G401 (cell line): ENCODE results near the gene HPGDS. TPM values are rescaled to one million over a fixed set of nuclear protein-coding genes. Genes with fewer than 3 reads are reported as not detected.
A peak's percentile ranks its signal among the peaks of the same experiment; 100 is the strongest.

Experiments used
- DNase-seq: peaks from one replicate; pipeline ENCODE4 v3.0.0-alpha.2; 2015; ENCODE audit warnings: low spot score
- in situ Hi-C: cut with HindIII; loops from 2 replicates; pipeline ENCODE4 v1.10.0; 2016; ENCODE audit warnings: low sequenced_read_pairs, mixed read lengths
- total RNA-seq: library from RNA; depleted of rRNA; stranded (reverse); fragments of >200 nt; shearing (Covaris generic); gene quantifications from 2 replicates; pipeline ENCODE4 v1.2.3, GENCODE V29; 2014; rRNA removed

The HPGDS gene
- total RNA-seq, 1 experiment from 2014 or later, result not detected

DNA sequence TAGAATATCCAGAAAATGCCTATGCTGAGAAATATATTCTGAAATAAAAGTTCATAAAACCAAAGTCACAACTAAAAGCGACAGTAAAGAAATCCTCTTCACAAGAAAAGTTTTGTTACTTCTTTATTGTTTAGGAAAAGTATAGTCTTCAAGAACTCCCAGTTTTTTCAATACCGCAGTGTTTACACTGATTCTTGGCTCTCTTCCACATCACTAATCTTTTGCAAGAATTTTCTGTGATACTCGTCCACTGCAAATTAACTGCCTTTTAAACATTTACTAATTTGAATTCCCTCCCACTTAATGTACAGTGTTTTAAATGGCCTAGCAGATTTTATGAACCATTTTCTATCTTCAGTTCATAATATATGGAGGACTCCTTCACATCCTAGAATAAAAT lies 65.1 kb downstream of the HPGDS start:
- no peak for DNase-seq
- in situ Hi-C loops, result no loop called here

DNA sequence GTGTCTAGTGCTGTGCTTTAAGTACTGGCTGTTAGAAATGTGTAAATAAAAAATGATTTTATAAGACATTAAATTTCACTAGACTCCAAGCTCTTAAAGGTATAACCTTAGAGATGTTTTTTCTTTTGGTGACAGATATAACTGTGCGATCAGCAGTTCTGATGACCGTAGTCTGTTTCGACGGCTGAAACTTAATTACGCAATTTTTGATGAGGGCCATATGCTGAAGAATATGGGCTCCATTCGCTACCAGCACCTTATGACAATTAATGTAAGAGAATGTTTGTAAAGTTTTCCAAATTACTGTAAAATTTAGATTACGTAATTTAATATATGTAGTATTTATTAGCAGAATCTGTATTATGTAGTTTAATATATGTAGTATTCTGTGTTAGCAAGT lies 66.4 kb downstream of the HPGDS start:
- in situ Hi-C loops, result no loop called here
- no peak for DNase-seq

DNA sequence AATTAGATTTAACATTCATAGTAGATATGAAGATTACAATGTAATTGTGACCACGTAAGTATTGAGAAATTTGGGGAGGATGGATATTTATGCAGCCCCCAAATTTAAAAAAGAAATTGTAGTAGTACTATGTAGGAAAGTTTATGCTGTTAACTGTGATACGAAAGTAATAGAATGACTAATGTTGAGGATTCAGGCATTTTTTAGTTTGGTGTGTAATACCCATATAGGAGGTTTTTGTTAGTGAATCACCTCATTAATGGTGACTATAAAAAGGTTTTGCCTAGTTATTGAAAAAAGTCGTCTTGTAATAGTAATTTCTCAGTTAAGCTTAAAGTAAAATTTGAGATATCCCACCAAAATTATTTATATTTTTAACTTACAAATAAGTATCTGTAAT lies 67.7 kb downstream of the HPGDS start:
- no peak for DNase-seq
- in situ Hi-C loops, result no loop called here

DNA sequence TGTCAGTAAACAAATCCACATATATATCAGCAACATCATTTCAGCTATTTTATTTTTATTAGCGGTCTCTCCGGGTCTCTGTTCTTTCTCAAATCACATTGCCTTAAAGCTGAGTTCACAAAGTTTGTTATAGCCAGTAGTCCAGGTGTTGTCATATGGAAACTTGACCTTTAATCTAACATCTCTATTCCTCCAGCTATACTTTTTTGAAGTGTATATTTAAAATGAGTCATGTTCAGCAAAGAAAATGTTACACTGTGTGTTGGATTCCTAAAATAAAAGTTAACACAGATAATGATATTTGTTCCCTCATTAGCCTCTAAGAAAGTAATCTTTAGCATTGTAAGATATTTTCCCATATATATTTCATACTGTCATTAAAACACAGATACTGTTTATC lies 71.4 kb downstream of the HPGDS start:
- no peak for DNase-seq
- in situ Hi-C loops, result no loop called here

DNA sequence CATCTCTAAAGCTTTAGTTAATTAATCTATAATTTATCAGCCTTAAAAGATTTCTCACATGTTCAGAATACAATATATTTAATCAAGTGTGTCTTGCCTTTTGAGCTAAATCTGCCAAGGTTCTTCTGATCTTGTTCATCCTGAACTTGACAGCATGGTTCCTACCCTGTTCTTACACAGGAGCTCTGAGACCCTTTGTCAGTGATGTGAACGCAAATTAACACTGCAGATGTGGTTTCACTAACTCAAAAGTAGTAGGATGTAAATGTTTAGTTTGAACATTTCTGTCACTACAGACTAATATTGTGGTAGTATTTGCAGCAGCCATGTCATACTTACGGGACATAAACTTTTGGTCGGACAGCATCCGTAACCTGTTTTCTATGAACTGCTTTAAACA lies 75.6 kb downstream of the HPGDS start:
- in situ Hi-C loops, result no loop called here
- no peak for DNase-seq

DNA sequence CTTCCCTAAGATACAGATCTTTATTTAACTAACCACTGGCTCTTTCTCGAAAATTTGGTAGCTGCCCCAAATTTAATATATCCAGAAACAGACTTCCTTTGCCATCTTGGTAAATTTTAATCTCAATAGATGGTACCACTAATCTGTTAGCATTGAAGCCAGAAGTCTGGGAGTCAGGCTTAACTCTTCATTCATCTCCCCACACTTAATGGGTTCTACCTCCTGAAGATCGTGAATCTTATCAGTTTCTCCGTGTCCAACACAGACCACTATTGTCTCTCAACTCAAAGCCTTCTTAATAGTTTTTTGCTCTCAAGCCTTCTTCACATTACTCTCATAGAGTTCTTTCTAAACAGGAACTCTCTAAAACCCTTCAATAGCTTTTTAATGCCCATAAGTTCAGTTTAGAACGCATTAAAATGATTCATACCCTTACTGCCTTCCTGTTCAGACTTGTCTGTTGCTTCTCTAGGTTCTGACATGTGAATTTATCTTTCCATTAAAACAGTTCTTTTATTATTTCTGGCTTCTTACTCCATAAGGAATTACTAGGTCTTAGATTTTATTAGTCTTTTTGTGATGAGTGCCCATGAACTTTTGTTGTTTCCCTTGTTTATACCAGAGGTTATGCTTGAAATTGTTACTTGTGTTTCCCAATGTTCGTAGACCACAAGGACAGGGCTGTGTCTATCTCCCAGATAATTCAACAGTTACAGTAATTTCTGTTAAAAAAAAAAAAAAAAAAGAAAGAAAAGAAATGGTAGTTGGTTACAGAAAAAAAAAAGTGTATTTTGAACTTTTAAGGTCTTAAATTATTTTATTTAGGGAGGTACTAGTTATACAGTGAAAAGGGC lies 80.2 kb downstream of the HPGDS start:
- DNase-seq, result no peak
- in situ Hi-C loops, result no loop called here

DNA sequence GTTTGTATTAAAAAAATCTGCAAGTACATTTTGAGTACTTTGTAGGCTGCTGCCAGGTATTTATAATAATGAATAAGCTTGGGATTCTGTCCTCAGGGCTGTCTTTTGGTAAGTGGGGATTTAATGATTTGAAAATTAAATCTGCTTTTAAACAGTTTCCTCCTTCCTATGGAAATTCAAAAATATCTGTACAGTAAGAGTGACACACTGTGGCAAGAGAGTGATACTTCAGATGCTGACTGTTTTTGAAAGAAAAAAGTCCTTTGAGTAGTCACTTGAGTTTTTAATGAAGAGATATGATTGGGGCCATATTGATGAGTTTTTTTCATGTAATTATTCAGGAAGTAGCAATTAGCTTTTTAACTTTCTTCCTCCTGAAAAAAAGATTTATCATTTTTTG lies 85.8 kb downstream of the HPGDS start:
- peak; percentile 16 for DNase-seq
- in situ Hi-C loops, result no loop called here

DNA sequence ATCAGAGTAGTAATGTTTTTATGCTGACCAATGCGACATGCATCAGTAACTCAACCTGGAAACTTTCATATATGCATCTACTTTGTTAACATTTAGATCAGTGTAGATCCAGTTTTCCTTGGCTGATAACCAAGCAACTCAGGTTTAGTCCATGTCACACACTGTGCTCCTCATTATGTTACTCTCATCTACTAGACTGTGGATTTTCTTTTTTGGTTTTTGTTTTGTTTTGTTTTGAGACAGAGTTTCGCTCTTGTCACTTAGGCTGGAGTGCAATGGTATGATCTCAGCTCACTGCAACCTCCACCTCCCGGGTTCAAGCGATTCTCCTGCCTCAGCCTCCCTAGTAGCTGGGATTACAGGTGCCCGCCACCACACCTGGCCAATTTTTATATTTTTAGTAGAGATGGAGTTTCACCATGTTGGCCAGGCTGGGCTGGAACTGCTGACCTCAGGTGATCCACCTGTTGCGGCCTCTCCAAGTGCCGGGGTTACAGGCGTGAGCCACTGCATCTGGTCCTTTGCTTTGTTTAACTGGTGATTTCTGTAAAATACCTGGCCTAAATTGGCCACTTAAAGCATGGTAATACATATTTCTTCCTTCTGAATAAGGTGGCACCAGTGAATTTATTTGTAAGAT lies 86.4 kb downstream of the HPGDS start:
- in situ Hi-C loops, result no loop called here
- DNase-seq, result no peak

DNA sequence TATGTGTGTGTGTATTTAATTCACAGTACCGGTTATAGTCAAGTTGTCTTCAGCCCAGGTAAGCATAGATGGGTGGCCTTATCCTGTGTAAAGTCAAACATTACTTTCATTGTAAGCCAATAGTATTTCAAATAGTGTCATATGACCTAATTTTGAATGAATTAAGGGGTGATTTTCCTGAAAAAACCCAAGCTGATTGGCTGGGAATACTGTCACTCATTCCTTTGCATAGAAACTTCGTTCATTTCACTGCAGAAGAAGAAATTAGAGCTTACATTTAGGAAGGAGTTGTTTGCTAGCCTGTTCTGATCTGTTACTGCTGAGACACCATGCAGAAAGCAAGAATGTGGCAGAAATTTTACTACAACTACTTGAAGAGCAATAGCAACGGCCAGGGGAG lies 89.6 kb downstream of the HPGDS start:
- DNase-seq, result no peak
- in situ Hi-C loops, result no loop called here

DNA sequence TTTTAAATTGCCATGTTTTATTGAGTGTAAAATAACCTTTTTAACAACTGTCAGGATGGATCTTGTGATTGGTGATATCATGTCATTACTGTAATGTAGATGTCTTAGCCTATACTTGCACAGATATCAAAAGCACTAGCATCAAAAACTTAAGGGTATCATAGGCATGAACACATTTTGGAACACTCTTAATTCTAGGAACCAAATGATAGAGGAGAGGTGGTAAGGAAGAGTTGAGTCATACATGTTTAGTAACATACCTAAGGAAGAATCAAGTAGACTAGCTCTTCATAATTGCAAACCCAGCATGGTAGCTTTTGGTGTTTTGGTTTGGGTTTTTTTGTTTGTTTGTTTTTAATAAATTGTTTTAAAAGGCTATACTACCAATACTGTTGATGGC lies 91.5 kb downstream of the HPGDS start:
- no peak for DNase-seq
- in situ Hi-C loops, result no loop called here

Other genes starting within 250 kb of the HPGDS start
- 31.0 and 39.8 TPM in 2 replicates for gene SMARCAD1, start 135.0 kb downstream of the HPGDS start, total RNA-seq
- gene PDLIM5, start 109.1 kb upstream of the HPGDS start, total RNA-seq, result 0.06 TPM in 1 of 2 replicates, not detected in the other